Esophagus squamous epithelium (tissue), 4 donors: ENCODE results near the gene GNB5.

Experiments used
- CTCF ChIP-seq, 6 experiments: fragments of 450-650 bp in 4 of 6; fragments of 200-600 bp in 2 of 6; sonication (generic) in 2 of 6; IDR thresholded peaks; one replicate each; pipeline ENCODE4 v1.5.1; 2016 to 2019; ENCODE audit warnings: antibody characterized with exemption in 6 of 6, mild to moderate bottlenecking in 4 of 6, moderate library complexity in 4 of 6
- POLR2A ChIP-seq, 4 donors: fragments of 450-650 bp; IDR thresholded peaks; one replicate each; pipeline ENCODE4 v1.6.1; 2017; ENCODE audit warnings: antibody characterized with exemption in 4 of 4, mild to moderate bottlenecking in 4 of 4, moderate library complexity in 3 of 4

DNA sequence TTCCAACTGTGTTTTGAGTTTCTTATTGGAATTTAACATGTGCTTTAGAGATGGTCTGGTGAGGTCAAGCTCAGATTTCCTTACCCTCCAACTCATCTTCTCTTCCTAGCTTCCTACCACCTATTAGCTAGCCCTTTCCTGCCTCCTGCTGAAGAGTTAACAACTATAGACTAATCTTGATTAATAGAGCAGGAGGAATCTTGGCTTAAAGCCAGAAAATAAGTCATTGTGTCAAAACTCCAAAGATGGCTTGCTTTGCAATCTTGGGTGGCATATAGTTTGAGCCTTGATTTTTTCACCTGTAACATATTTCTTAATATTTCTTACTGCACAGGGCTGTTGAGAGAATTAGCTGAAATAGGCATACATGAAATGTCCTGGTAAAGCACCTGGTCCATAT is 105.9 kb downstream of the GNB5 start:
- TF ChIP-seq CTCF (IDR thresholded peaks at IDR 0.05), result no peak
- no peak for TF ChIP-seq POLR2A (IDR thresholded peaks at IDR 0.05)
